CD4-positive, alpha-beta T cell treated with Interleukin-4 for 4 hours (primary cell): ENCODE data around the gene OR8K3.

Experiments used
- DNase-seq: peaks from one replicate; pipeline ENCODE4 v3.0.0-alpha.2; 2020

Gene OR8K3

DNA sequence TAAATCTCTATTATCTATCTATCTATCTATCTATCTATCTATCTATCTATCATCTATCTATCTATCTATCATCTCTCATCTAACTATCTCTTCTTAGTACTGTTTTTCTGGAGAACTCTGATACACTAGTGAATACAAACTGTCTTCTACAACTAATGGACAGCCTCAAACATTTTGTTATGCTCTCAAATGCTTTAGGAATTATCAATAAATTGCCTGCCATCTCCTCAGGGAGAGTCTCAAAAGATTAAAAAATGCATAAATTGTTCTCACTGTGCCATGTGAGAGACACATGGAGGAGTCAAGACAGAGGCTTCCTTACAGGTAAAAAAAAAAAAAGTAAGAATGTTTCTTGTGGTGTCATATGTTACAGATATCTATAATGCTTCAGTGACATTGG lies at the start of gene OR8K3:
Gene OR8K3, plus strand, starts transcription at position 301 of the 400 bp plus-strand sequence. CDS start 3,163 bp downstream, outside the sequence.
- no peak for DNase-seq

- DNase-seq = no peak
Observed at GRCh38 chr11:56271092-56271491, 43.9 kb upstream of the OR8K3 start.

DNA sequence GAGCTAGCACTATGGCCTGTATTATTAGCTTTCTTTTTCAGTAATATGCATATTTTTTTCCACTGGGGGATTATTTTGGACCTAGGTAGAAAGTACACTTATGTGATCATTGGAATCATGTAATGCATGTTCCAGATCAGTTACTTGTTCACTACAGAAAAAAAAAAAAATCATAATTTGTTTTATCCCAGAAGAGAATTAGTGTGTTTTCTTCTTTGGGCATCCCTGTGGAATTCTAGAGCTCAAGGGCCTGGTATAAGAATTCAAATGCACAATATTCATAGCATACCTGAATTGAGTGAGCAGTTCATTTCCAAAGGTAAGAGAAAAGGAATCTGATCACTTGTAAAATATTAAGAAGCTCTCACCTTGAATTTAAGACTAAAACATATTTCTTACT lies 41.1 kb upstream of the OR8K3 start, which contains the start of gene OR5T1:
Gene OR5T1, plus strand, starts transcription at position 301 of the 400 bp plus-strand sequence. CDS start 1,485 bp downstream, outside the sequence.
- no peak for DNase-seq

DNA sequence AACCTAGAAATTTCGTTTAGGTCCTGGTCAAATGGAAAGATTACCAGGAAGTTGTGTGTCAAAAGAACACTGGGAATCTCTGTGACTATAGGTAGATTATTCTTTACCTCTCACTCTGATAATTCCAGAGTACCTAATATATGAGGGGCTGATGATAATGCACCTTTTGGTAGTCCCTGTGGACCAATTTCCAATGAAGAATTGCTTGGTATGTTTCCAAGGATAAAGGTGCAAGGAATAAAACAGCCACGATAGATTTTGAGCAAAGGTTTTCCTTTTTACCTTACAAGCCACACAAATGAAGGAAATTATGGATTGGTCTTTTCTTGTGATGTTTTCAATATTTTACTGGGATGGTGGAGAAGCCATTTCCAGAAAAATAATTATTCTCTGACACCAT lies 22.8 kb upstream of the OR8K3 start, which contains the start of gene OR8H1:
Gene OR8H1, minus strand, starts transcription at position 101 of the 400 bp plus-strand sequence. CDS start 1,192 bp downstream, outside the sequence.
- DNase-seq = no peak

GRCh38 chr11:56296898-56297297 lies 18.0 kb upstream of the OR8K3 start:
- DNase-seq = no peak

GRCh38 chr11:56307836-56308235 lies 7.1 kb upstream of the OR8K3 start:
- no peak for DNase-seq

DNA sequence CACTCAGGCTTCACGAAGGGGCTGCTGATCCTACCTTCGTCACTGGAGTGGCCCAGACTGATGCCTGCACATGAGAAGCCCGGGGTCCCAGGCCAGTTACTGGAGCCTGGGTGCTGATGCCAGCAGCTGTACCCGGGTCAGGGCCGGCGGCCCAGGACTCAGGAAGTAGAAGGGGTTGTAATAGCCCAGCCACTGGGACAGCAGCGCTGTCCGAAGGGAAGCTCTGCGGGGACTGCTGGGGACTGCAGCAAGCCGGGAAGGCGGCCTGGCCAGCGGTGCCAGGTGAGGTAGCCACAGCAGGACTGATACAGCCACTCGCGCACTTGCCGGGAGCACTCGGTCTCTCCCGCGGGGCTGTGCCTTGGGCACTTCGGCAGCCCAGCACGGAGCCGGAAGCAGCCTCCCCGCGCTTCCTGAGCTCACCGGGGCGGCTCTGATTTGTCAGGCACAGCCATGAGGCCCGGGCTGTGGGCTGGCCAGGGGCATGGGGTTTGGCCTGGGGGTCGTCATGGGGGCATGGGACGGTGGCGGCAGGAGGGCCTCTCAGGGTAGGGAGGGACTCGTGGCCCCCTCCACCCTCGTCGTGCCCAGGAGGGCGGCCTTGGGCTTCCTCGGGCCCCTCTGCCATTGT lies 17.0 kb downstream of the OR8K3 start:
- no peak for DNase-seq

DNA sequence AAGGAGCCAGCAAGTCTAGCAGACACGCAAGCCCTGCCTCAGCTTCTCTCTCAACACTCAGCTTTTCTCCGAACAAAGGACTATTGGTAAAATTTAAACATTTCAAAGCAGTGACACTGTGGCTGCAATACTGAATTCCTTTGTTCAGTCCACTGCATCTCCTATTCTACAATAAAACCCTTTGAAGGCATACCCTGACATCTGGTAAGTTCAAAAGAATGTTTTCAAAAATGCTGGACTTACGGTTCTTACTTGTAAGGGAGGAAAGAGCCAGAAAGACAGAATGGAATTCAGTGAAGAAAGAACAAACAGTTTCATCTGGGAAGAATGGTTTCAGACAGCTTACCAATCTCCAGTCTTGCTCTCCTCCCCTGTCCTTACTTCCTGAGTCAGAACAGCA lies 18.2 kb downstream of the OR8K3 start:
- DNase-seq = no peak

GRCh38 chr11:56340289-56340688 lies 25.3 kb downstream of the OR8K3 start:
- DNase-seq = no peak

DNA sequence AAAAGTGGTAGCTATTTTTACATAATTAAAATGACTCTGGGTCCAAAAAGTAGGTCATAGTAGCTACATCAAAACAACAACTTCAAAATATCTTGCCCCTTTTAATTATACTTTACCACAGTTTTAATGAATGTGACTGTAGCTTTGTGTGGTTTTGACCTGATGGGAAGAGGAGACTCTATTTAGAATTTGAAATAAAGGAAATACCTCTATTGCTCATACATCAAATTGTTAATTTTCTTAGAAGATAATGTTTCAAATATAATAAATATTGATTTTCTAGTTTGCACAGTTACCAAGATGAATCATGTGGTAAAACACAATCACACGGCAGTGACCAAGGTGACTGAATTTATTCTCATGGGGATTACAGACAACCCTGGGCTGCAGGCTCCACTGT lies 30.8 kb downstream of the OR8K3 start, which contains the start of gene OR8K1:
Gene OR8K1, plus strand, starts transcription at position 301 of the 400 bp plus-strand sequence. Its CDS starts 0 bp downstream, at position 301.
- no peak for DNase-seq

DNA sequence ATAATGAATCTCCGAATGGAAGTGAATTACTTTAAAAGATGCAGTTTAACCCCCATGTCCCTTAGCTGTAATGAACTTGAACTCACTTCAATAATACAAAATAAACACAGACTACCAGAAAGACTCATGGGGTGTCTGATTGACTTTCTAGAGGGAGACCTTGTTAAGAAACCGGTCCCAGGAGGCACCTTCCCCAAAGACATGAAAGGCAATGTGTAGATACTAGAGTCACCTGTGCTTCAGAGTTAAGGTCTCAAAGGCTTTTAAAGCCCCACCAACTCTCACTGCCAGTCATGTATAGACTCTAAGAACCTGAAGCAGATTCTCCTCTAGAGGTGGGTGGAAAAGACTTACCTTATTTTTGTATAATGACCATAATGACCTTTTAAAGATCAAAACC lies 39.0 kb downstream of the OR8K3 start, which contains the start of gene OR8J1:
Gene OR8J1, plus strand, starts transcription at position 301 of the 400 bp plus-strand sequence. CDS start 5,956 bp downstream, outside the sequence.
- no peak for DNase-seq
